ENCODE results near the gene PCSK5.

Gene PCSK5

DNA sequence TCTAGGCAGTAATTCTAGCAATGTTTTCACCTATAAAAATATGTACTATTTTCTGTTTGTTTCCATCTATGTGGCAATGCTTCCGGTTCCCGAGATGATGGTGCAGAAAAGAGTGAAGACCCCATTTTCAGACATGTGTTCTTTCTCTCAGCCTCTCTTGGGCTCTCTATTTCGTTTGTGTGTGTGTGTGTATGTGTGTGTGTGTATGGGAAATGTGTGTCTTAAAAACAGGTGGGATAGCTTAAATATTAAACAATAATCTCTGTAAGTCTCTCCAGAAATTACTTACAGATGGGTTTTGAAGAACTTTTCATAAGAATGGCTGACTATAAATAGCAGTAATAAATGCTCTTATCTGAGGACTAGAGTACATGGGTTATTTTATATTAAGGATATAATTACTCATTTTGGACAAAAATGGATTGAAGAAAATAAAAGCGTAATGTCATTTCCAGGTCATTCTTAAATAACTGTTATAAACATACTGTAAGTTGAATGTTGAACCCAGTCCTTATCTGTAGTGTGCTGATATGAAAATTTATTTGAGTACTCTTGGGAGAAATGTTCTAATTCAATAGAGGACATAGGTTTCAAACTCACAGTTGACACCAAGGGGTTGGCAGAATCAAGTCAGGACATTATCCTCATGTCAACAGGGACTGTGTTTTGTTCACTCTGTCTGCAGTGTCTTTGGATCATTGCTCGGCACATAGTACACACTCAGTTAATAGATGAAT lies 31.1 kb downstream of the PCSK5 start:
- TF ChIP-seq ZNF274 (IDR thresholded peaks at IDR 0.05; ENCODE audit: low read depth, low read length), result no peak
- no peak overlapping the region for H3K4me3 ChIP-seq (ENCODE audit: low read length)

DNA sequence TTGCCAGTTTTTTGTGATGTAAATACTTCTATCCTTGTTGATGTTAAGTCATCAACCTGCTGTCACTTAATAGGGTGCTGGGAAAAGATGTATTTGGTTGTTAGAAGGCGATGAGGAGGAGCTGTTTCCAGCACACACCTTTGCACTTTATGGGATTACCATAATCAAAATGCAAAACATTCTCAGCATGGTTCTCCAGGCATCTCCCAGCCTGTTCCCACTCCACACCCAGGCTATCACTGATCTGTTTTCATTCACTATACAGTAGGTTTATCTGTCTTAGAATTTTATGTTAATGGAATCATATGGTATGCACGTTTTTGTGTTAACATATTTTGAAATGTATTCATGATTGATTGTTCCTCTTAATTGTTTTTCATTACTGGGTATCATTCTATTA lies 35.9 kb downstream of the PCSK5 start:
- H3K4me3 ChIP-seq (ENCODE audit: low read length), result no peak overlapping the region
- TF ChIP-seq ZNF274 (IDR thresholded peaks at IDR 0.05; ENCODE audit: low read depth, low read length), result no peak

DNA sequence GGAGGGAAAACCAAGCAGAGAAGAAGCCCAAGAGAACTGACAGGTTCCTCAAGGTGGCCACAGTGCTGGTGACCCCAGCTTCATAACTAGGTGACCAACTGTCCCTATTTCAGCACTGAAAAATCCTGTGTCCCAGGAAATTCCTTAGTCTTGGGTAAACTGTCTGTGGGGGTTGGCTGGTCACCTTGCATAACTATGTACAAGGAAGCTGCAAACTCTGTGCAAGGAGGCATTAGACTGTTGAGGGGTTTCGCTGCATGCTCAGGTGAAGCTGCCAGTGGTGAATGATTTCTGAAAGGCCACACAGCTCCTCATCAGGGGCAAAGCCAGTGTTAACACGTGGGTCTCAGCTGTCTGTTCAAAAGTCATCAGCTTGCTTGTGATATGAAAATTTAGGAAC lies 36.9 kb downstream of the PCSK5 start:
- TF ChIP-seq ZNF274 (IDR thresholded peaks at IDR 0.05; ENCODE audit: low read depth, low read length), result no peak

DNA sequence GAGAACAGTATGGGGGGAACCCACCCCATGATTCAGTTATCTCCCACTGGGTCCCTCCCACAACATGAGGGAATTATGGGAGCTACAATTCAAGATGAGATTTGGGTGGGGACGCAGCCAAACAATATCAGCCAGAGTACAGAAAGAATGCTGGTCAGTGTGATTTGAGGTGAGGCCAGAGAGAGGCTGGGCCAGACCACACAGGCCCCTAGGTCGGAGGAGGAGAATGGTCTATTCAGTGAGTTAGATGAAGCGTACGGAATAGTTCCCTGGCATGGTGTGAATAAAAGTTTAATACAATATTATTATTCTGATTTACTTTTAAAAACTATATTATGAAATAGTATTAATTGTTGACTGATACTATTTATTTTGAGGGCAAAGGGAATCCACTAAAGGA lies 39.7 kb downstream of the PCSK5 start:
- no peak for TF ChIP-seq ZNF274 (IDR thresholded peaks at IDR 0.05; ENCODE audit: low read depth, low read length)
- no peak overlapping the region for H3K4me3 ChIP-seq (ENCODE audit: low read length)

More for the DNA sequence above, 36.9 kb downstream of the PCSK5 start:
- no peak overlapping the region for H3K4me3 ChIP-seq (ENCODE audit: low read length)

DNA sequence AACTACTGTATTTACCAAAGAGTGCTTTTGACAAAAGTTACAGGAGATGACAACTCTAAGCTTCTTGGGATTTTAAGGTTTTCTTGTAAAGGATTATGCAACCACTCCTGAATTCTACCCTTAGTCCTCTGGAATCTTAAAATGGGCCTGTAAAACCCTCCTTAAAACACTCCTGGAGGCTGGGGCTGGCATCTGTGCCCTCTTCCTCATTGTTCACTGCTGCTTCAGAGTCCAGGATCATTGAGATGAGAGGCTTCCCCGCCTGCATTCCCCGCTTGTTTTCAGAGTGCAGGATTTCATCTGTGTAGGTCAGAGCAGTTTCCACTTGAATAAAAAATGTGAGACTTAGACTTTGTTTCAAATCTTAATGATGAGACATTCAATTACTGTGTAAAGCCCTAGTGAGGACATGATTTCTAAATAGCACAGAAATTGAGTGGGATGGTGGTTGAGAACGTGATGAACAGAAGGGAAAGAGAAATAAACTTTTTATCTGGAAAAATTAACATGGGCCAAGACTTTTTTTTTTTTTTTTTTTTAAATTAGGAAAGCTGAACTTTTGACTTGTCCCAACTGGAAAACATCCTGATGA lies 40.4 kb downstream of the PCSK5 start:
- TF ChIP-seq ZNF274 (IDR thresholded peaks at IDR 0.05; ENCODE audit: low read depth, low read length), result no peak
- H3K4me3 ChIP-seq (ENCODE audit: low read length), result no peak overlapping the region

DNA sequence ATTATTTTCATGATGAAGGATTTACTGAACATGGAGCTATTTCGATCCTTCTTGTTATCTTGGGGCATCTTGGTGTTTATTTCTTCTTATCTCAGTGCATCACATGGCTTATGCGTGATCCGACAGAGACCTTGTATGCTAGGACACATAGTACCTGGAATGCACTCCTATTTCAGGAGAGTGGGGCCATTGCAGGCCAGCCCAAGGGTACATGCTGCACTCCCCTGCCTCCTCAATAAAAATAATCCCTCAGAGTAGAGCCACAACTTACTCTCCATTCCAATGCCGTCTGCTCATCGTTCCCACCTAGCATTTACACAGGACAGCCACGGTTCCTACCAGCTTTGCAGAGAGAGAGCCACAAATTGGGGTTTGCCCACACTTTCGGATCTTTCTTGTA lies 43.5 kb downstream of the PCSK5 start:
- TF ChIP-seq ZNF274 (IDR thresholded peaks at IDR 0.05; ENCODE audit: low read depth, low read length), result no peak

DNA sequence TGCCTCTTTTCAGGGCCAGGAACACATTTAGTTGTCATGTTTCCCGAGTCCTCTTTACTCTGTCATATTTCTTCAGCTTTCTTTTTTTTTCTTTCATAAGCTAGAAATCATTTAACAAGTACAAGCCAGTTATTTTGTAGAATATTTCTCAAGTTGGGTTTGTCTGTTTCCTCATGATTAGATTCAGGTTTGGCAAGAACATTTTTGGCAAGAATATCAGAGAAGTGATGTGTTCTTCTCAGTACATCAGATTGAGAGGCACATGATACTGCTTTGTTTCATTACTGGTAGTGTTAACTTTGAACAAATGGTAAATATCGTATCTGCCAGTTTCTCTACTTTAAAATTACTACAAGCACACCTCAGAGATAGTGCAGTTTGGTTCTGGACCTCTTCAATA lies 45.1 kb downstream of the PCSK5 start:
- H3K4me3 ChIP-seq (ENCODE audit: low read length), result no peak overlapping the region
- no peak for TF ChIP-seq ZNF274 (IDR thresholded peaks at IDR 0.05; ENCODE audit: low read depth, low read length)

More for the DNA sequence above, 43.5 kb downstream of the PCSK5 start:
- no peak overlapping the region for H3K4me3 ChIP-seq (ENCODE audit: low read length)

DNA sequence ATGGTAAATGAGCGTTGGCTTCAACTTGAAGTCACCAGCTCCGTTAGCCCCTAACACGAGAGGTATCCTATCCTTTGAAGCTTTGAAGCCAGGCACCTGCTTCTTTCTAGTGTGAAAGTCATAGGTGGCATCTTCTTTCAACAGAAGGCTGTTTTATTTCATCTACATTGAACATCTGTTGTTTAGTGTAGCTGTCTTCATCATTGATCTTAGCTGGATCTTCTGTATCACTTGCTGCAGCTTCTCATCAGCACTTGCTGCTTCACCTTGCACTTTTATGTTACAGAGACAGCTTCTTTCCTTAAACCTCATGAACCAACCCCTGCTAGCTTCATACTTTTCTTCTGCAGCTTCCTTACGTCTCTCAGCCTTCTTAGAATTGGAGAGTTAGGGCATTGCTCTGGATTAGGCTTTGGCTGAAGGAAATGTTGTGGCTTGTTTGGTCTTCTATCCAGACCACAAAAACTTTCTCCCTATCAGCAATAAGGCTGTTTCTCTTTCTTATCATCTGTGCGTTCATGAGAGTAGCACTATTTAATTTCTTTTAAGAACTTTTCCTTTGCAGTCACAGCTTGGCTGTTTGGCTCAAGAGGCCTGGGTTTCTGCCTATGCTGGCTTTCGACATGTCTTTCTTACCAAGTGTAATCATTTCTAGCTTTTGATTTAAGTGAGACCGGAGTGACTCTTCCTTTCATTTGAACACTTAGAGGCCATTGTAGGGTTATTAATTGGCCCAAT lies 47.2 kb downstream of the PCSK5 start:
- TF ChIP-seq ZNF274 (IDR thresholded peaks at IDR 0.05; ENCODE audit: low read depth, low read length), result no peak
- no peak overlapping the region for H3K4me3 ChIP-seq (ENCODE audit: low read length)

DNA sequence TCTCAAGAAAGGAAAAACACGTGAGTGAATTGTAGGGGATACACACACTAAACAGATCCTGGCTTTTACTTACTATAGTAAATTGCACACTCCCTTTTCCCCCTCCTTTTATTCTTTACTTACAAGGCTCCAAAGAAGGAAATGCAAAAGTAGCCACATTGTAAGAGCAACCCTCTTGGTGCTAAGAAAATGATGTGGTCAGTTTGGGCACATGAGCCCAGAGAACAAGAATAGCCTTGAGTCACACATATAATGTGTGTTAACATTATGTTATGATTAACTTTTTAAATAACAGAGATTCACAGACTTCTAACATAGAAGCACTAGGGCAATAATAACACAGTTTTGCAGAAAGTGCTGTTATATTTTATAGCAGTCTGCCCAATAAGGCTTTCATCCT lies 48.5 kb downstream of the PCSK5 start:
- H3K4me3 ChIP-seq (ENCODE audit: low read length), result no peak overlapping the region

DNA sequence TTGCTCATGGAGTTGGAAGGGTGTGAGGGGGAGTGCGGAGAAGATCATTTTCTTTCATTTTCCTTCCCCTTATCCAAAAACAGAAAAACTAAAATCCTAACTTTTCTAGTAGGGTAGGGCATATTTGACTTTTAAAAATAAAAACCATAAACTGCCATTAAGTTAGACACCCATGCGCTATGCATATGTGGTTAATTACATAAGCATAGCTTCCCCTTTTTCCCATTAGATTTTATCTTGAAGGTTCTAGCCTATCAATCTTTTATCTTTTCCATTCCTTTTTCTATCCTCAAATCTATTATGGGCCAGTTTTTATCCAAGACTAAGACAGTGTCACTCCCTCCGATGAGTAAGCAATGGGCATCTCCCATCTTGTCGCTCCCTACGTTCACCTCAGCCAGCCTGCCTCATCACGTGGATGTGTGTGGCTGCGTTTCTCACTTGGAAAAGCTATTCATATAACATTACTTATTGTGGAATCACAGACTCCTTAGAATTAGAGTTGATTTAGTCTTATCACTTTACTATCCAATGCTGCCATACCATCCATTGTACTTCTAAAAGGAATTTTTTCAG lies 49.2 kb downstream of the PCSK5 start:
- no peak for TF ChIP-seq ZNF274 (IDR thresholded peaks at IDR 0.05; ENCODE audit: low read depth, low read length)

More for the DNA sequence above, 48.5 kb downstream of the PCSK5 start:
- TF ChIP-seq ZNF274 (IDR thresholded peaks at IDR 0.05; ENCODE audit: low read depth, low read length), result no peak

DNA sequence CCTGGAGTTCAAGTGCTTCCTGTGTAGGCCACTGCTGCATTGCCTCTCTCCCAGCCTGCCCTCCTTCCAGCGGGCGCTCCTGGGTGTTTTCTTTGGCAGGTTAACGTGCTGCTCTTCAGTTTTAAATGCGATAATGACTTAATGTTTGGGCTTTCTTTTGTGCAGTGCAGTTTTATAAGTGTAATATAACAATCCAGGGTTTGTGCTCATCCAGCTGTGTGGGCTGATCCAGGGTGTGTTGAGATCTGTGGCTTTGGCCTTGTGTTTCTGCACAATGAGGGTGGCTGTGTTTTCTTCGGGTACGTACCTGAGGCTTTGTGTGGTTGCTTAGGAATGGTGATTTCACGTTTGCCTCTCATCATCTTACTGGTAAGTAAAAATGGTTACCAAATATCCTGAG lies 50.6 kb downstream of the PCSK5 start:
- no peak for TF ChIP-seq ZNF274 (IDR thresholded peaks at IDR 0.05; ENCODE audit: low read depth, low read length)
- no peak overlapping the region for H3K4me3 ChIP-seq (ENCODE audit: low read length)

More for the DNA sequence above, 49.2 kb downstream of the PCSK5 start:
- no peak overlapping the region for H3K4me3 ChIP-seq (ENCODE audit: low read length)

DNA sequence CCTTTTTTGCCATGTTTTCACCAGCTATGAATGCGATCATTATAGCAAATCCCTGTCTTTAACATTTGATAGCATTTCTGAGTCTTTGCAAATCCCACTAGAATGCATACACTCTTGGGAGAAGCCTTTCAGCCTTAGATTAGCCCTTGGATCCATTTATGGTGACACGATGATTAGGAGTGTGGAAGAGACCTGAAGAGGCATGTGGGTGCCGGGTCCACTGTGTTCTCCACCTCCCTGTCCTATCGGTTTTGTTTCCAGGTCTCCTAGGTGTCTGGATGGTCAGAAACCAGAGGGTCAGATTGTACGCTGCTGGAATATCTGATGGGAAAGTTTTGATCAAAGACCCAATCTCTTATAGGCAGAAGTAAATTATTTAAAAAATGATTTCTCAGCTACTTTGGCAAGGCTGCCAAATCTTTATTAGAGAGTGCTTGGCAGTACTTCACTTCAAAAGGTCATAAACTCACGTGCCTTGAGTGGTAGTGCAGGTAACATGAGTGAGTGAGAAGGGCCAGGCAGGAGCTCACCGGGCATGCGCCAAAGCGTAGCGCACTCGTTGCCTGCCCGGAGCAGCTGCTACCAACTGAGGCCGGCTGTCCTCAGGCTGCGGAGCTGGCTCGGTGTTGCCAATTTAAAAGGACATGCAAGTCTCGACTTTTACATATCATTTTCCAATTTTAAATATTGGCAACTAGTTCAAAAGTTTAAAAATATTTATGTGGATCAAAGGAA lies 51.3 kb downstream of the PCSK5 start:
- no peak overlapping the region for H3K4me3 ChIP-seq (ENCODE audit: low read length)
- TF ChIP-seq ZNF274 (IDR thresholded peaks at IDR 0.05; ENCODE audit: low read depth, low read length), result no peak

DNA sequence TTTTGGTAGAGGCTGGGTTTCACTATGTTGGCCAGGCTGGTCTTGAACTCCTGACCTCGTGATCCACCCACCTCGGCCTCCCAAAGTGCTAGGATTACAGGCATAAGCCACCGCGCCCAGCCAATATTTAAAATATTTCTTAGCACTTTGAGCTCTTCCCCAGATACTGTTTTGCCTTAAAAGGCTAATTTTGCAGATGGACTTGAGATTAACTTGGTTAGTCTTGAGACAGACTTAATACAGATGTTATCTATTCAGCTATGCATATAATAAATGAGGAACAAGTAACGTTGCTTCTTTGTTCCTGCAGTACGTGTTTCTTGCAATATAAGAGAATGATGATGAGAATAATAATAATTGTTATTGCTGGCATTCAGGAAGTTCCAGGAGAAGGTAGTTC lies 56.3 kb downstream of the PCSK5 start:
- TF ChIP-seq ZNF274 (IDR thresholded peaks at IDR 0.05; ENCODE audit: low read depth, low read length), result no peak
- H3K4me3 ChIP-seq (ENCODE audit: low read length), result no peak overlapping the region

DNA sequence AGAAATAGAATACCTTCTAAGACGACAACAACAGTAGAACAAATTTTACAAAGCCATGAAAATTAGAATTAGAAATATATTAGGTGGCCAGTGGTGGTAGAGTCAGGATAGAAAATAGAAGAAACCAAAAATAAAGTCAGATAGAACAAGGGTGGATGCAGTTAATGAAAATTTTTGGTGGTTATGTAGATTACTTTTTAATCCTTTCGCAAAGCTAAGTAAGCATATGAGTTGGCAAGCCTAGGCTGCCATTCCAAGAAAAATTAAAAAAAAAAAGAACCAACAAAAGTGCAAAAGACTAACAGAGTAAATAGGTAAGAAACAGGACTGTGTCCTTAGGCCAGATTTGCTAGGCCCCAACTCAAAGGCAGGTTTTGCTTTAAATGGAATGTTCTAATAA lies 56.8 kb downstream of the PCSK5 start:
- TF ChIP-seq ZNF274 (IDR thresholded peaks at IDR 0.05; ENCODE audit: low read depth, low read length), result no peak
- H3K4me3 ChIP-seq (ENCODE audit: low read length), result no peak overlapping the region
